ENCODE data around the gene ARHGAP20.

Gene ARHGAP20

DNA sequence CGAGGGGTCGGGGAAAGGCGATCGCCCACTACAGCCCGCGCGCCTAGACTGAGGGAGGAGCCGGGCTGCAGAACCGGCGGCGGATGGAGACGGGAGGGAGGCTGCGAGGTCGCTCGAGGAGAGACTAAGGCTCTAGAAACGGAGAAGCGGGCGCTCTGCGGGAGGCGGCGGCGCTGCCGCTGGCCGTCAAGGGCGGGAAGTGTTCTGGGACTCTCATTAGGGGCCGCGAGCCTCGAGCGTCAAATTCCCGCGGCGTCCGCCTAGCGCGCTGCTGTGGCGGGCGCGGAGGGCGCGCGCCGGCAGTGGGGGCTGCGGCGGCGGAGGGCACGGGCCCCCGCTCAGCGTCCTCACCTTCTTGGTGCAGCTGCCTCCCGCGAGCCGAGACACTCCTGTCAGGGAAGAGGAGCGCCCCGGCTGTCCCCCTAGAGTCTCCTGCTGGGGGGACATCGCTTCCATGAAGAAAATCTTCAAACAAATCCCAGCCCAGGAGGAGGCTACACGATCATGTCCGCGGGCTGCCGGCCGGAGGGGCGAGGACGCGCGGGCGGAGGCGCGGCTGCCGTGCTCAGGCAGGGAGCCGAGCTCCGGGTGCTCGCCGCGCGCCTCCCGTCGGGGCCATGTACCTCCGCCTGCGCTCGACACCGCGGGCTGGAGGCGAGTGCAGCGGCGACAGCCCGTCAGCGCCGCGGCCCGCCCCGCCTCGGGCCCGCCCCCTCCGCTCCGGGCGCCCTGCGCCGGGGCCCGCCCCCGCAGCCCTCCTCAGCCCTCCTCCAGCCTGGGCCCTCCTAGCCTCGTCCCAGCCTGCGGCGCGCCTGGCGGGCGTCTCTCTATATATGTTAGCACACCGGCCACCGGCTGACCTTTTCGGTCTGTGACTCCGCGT, at the start of gene ARHGAP20:
TSS of gene ARHGAP20 (minus strand) at position 662 of the 883 bp plus-strand sequence. CDS start at position 456, 206 bp downstream.
- DNase-seq (ENCODE audit: low read depth in 2 of 2) = peak in 1 of 2 donors; percentile 22

GRCh38 chr11:110761991-110762390, 49.8 kb upstream of the ARHGAP20 start:
- no peak for DNase-seq (ENCODE audit: low read depth in 2 of 2)

- no peak for DNase-seq (ENCODE audit: low read depth in 2 of 2)
These were observed 48.9 kb upstream of the ARHGAP20 start for GRCh38 chr11:110761131-110761530.

DNA sequence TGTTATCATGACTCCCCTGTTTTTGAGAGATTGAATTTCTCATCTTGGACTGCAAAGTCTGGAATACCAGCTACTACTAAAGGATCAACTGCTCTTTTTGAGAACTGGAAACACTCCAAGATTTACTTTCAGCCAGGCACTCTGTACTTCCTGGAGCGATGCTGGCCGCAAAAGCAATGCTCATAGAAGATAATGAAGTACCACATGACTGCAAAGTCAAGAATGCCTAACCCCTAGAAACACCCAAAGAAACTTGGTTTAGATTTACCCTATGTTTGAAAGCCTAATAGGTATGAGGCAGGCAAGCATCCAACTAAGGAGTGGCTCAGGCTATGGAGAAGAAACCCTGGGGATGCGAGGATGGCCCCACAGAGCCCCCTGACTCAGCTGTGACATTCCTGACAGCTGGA, 47.7 kb upstream of the ARHGAP20 start:
- DNase-seq (ENCODE audit: low read depth in 2 of 2) = no peak

DNA sequence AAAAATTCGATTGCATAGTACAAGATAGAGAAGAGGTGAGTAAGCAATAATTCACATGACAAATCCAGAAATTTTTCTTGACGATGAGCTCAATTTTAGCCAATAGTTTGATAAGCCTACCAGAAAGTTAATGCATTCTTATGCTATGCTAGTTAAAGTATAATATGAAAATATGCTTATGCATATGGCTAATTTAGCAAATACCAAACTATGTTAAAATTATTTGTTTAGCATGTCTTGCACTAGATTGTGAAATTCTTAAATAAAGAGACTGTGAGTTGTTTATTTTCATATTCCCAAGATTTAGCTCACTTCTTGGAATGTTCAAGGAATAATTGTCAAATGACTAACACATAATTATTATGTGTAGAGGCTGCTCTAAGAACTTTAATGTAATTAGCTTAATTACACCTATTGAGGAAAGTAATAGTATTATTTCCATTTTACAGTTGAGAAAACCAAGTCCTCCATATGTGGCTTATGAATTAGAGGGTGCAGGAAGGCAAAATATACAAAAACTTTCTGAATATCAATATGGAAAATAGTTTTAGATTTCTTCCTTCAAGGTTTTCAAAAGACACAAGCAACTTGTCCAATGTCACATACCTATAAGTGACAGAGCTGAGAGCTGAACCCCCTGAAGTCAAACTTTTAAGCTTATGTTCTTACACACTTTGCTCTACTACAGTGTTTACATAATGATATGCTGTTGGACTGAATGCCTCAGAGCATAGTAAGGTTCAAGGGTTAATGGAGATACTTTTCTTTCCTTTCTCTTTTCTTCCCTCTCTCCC, 45.9 kb upstream of the ARHGAP20 start:
- no peak for DNase-seq (ENCODE audit: low read depth in 2 of 2)

DNA sequence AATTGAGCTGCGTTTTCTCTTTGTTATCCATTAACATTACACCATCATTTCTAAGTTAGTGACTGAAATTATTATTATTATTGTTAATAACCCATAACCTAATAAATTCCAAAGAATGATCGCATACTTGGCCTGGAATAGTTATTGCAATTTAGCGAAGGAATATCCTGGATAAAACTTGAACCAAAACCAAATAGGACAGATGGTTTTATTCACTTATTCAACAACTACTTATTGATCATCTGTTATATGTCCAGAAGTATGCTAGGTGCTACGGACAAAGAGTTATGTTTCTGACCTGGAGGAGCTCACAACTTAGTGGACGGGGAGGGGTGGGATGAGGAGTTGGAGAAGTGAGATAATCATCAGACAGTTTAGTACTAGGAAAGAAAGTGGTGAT, 44.8 kb upstream of the ARHGAP20 start:
- no peak for DNase-seq (ENCODE audit: low read depth in 2 of 2)

GRCh38 chr11:110755941-110756340, 43.7 kb upstream of the ARHGAP20 start:
- DNase-seq (ENCODE audit: low read depth in 2 of 2) = no peak

DNA sequence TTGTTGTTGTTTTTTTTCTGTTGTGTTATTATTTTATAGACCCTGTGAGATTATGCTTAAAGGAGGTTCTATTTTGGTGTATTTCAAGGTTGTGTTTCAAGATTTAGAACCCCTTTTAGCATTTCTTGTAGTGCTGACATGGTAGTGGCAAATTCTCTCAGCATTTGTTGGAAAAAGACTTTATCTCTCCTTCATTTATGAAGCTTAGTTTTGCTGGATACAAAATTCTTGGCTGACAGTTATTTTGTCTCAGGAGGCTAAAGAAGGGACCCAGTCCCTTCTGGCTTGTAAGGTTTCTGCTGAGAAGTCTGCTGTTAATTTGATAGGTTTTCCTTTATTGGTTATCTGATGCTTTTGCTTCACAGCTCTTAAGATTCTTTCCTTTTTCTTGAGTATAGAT, 40.7 kb upstream of the ARHGAP20 start:
- DNase-seq (ENCODE audit: low read depth in 2 of 2) = no peak

- DNase-seq (ENCODE audit: low read depth in 2 of 2) = no peak
These were observed 37.9 kb upstream of the ARHGAP20 start for GRCh38 chr11:110750100-110750499.

DNA sequence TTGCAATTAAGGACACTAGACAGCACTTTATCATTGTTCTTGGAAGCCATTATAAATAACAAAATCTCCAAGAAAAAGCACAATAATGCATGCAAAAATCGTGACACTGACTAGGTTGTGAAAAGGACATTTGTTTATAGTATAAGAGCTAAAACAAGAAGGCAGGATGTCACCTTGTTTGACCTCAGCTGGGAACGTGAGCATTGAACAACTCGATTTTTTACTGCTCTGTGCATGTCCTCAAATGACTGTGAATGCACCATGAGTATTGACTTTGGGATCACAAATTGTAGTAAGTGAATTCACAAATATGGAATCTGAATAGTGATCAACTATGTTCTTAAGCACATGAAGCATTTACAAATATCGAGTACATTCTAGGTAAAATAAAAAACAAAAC, 35.3 kb upstream of the ARHGAP20 start:
- no peak for DNase-seq (ENCODE audit: low read depth in 2 of 2)

DNA sequence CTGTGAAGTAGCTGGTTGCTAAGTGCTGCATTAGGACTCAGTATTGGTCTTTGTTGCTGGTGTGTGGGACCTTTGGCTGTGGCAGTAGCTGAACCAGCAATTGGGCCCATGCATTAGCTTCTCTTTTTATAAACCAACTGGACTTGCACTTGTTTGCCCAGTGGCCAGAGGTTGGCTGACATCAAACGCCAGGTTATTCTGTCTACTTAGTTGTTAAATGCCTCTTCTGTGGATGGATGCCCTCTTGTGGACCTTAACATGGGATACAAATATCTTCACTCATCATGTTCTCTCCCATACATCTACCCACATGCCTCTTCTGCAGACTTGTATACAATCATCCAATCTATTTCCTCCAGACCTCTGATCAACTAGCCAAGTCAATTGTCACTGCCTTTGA, 26.4 kb upstream of the ARHGAP20 start:
- no peak for DNase-seq (ENCODE audit: low read depth in 2 of 2)

DNA sequence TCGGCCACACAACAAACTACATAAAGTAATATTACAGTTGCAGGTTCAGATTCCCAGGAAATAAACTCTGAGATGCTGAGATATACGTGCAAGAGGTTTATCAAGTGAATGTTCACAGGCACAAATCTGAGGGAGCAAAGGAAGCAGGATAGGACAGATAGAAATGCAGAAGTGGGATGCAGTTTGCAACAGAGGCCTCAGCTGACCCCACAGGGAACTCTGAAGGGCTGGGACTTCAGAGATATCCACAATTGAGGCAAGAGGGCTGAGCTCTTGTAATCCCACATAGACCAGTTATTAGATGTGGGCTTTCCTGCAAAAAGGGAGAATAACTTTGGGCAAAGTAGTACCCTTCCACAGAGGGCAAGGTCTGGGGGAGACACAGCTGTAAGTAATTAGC, 25.4 kb upstream of the ARHGAP20 start:
- no peak for DNase-seq (ENCODE audit: low read depth in 2 of 2)

DNA sequence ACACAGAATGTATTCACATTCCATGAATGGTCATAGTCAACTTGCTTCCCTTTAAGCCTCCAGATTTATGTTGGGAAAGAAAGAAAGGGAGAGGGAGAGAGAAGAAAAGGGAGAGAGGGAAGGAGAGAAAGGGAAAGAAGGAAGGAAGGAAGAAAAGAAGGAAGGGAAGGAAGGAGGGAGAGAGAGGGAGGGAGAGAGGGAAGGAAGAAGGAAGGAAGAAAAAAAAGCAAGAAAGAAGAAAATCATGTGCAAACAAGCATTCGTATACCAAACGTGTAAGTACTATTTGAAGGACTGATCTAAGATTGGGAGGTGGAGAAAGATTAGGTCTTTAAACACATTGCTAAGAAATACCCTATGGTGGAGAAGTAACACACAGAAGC, 23.9 kb upstream of the ARHGAP20 start:
- DNase-seq (ENCODE audit: low read depth in 2 of 2) = no peak

DNA sequence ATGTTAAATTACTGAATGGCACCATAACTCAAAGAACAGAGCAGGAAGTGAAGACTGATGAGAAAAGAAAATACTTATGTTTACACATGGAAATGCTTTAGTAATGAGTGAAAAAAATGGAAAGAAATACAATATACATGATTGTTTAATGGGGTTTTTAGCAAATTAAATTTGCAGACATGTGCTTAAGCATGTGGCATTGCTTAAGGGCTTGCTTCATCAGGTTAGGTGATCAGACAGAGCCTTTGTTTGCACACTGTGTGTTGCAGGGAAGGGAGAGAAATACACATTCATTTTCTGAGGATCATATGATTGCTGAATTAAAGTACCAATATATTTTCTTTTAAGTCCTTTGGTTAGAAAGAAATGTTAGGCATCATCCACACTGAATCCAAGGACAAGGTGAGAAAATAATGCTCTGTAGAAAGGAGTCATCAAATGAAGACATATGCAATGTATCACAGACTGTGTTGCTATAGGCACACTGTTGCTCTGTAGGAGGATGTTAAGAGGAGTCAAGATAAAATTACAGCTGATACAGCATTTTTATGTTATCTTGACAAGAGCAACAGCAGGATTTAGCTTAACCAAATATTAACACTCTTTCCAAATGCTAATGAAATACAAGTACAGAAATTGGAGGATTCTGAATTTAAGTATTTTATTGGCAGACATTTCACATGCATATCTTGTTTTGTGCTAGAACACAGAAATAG, 23.4 kb upstream of the ARHGAP20 start:
- DNase-seq (ENCODE audit: low read depth in 2 of 2) = no peak

GRCh38 chr11:110734790-110735189, 22.6 kb upstream of the ARHGAP20 start:
- no peak for DNase-seq (ENCODE audit: low read depth in 2 of 2)

GRCh38 chr11:110730773-110731172, 18.5 kb upstream of the ARHGAP20 start:
- DNase-seq (ENCODE audit: low read depth in 2 of 2) = no peak

GRCh38 chr11:110728883-110729282, 16.6 kb upstream of the ARHGAP20 start:
- no peak for DNase-seq (ENCODE audit: low read depth in 2 of 2)

DNA sequence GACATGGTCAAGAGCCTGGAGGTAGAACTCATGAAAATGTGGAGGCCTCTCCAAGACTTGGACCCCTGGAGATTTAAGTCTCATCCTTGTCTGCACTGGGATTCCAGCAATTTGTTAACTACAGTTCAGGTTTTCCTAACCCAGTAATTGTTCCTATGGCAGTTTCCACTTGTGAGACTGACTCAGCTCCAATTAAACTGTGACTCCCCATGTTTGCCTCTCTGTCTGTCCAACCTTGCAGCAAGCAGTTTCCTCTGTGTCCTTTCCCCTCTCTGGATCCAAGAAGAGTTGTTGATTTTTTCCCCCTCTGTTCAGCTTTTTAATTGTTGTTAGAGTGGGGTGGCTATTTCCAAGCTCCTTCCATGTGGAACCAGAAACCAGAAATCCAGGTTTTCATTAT, 16.2 kb upstream of the ARHGAP20 start:
- no peak for DNase-seq (ENCODE audit: low read depth in 2 of 2)

- DNase-seq (ENCODE audit: low read depth in 2 of 2) = no peak
These were observed 12.1 kb upstream of the ARHGAP20 start for GRCh38 chr11:110724358-110724757.

DNA sequence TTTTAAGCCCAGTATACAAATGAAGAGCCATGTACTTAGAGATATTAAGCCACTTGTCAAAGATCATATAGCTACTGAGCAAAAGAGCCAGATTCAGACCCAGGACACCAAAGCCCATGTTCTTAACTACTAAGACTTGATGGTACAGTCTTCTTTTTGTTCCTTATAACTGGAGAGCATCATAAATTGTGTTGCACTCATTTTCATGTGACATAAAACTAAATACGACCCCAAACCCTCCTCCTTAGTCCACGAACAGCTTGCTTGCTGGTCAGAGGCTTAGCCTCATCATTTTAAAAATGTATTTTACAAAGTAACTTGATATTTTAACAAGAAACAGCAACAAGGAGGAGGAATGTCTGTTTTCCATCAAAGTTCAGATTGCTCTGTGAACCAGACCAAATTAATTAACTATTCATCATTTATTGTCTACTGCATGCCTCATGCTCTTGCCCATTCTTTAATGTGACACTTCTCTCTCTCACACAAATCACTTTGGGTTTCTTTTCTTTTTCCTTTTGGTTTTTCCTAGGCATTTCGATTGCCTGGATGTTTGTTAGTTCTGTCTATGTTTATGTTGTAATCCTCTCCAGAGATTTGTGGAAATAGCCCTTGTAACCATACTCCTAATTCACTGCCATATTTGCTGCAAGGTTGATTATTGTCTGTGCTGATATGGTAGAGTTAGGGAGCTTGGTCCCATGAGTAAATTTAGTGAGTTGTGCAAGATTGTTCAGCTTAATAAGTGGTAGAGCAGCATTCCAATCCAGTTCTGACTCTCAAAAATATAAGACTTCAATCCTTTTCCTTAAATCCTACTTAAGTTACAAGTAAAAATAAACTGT, 8.4 kb upstream of the ARHGAP20 start:
- DNase-seq (ENCODE audit: low read depth in 2 of 2) = no peak

DNA sequence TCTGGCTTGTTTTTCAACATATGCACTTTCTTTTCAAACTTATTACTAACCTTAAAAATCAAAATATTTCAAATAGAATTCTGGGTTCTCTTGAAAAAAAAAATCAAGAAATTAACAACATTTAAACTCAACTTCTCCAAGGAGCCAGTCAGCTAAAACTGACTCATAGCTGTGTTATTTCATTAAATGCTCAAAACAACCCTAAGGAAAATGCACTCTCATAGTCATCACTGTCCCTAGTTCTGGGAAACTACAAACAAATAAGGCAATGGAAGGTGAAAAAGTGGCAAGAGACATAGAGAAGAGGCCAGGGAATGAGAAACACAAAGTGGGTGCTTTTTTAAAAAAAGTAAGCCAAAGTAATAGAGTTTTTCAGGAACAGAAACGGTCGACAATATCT, 4.1 kb upstream of the ARHGAP20 start:
- DNase-seq (ENCODE audit: low read depth in 2 of 2) = no peak
